LNCaP clone FGC (cell line): ENCODE data around the gene KRT33B.

Source experiments
- DNase-seq: peaks from one replicate; pipeline ENCODE4 v3.0.0-alpha.2; 2011; ENCODE audit warnings: low read depth
- H3K4me3 ChIP-seq: 2 replicates; pipeline ENCODE4 v1.5.1; 2011; ENCODE audit warnings: mild to moderate bottlenecking, low read depth, low read length, control low read depth
- TF ChIP-seq, protein P1 (sequence below): IDR thresholded peaks from 2 replicates; pipeline ENCODE4 v1.5.1; 2012; ENCODE audit warnings: mild to moderate bottlenecking; ENCODE audit not compliant: control insufficient read depth, insufficient read depth; ENCODE audit errors: extremely low read depth

KRT33B gene

DNA sequence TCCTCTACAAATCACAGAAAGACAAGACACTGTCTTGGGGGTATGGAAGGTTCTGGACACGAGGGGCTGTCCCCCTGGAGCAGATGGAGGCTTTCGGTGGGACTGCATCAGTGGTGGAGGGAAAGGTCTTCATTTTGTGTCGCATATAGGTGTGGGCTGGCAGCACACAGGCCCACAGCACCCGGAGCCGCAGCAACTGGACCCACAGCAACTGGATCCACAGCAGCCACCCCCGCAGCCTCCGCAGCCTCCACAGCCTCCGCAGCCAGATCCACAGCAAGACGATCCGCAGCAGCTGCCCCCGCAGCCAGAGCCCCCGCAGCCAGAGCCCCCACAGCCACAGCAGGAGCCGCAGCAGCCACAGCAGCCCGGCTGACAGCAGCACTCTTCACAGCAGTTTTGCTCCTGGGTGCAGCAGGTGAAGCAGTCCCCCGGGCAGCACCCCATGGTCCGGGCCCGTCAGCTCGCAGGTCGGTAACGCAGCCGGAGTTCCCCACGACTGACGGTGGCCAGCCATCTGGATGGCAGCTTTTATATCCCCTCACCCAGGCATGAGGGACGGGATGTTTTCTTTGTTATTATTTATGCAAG, 54.3 kb downstream of the KRT33B start, which contains the start of gene KRTAP17-1:
KRTAP17-1 (minus strand) TSS at position 507 of the 591 bp plus-strand sequence; CDS start at position 447, 60 bp downstream.
- DNase-seq: no peak
- no peak within 1 kb of the TSS for H3K4me3 ChIP-seq
- TF ChIP-seq, protein P1, sequence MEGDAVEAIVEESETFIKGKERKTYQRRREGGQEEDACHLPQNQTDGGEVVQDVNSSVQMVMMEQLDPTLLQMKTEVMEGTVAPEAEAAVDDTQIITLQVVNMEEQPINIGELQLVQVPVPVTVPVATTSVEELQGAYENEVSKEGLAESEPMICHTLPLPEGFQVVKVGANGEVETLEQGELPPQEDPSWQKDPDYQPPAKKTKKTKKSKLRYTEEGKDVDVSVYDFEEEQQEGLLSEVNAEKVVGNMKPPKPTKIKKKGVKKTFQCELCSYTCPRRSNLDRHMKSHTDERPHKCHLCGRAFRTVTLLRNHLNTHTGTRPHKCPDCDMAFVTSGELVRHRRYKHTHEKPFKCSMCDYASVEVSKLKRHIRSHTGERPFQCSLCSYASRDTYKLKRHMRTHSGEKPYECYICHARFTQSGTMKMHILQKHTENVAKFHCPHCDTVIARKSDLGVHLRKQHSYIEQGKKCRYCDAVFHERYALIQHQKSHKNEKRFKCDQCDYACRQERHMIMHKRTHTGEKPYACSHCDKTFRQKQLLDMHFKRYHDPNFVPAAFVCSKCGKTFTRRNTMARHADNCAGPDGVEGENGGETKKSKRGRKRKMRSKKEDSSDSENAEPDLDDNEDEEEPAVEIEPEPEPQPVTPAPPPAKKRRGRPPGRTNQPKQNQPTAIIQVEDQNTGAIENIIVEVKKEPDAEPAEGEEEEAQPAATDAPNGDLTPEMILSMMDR: no peak
